ENCODE measurements around the gene PFAS.
"Not testable (repeated sequence)": the region's sequence is repeated elsewhere in the genome, so short reads cannot be mapped to it uniquely, and the experiment has no call there.

PFAS gene, protein sequence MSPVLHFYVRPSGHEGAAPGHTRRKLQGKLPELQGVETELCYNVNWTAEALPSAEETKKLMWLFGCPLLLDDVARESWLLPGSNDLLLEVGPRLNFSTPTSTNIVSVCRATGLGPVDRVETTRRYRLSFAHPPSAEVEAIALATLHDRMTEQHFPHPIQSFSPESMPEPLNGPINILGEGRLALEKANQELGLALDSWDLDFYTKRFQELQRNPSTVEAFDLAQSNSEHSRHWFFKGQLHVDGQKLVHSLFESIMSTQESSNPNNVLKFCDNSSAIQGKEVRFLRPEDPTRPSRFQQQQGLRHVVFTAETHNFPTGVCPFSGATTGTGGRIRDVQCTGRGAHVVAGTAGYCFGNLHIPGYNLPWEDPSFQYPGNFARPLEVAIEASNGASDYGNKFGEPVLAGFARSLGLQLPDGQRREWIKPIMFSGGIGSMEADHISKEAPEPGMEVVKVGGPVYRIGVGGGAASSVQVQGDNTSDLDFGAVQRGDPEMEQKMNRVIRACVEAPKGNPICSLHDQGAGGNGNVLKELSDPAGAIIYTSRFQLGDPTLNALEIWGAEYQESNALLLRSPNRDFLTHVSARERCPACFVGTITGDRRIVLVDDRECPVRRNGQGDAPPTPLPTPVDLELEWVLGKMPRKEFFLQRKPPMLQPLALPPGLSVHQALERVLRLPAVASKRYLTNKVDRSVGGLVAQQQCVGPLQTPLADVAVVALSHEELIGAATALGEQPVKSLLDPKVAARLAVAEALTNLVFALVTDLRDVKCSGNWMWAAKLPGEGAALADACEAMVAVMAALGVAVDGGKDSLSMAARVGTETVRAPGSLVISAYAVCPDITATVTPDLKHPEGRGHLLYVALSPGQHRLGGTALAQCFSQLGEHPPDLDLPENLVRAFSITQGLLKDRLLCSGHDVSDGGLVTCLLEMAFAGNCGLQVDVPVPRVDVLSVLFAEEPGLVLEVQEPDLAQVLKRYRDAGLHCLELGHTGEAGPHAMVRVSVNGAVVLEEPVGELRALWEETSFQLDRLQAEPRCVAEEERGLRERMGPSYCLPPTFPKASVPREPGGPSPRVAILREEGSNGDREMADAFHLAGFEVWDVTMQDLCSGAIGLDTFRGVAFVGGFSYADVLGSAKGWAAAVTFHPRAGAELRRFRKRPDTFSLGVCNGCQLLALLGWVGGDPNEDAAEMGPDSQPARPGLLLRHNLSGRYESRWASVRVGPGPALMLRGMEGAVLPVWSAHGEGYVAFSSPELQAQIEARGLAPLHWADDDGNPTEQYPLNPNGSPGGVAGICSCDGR (N-terminal part only)

DNA sequence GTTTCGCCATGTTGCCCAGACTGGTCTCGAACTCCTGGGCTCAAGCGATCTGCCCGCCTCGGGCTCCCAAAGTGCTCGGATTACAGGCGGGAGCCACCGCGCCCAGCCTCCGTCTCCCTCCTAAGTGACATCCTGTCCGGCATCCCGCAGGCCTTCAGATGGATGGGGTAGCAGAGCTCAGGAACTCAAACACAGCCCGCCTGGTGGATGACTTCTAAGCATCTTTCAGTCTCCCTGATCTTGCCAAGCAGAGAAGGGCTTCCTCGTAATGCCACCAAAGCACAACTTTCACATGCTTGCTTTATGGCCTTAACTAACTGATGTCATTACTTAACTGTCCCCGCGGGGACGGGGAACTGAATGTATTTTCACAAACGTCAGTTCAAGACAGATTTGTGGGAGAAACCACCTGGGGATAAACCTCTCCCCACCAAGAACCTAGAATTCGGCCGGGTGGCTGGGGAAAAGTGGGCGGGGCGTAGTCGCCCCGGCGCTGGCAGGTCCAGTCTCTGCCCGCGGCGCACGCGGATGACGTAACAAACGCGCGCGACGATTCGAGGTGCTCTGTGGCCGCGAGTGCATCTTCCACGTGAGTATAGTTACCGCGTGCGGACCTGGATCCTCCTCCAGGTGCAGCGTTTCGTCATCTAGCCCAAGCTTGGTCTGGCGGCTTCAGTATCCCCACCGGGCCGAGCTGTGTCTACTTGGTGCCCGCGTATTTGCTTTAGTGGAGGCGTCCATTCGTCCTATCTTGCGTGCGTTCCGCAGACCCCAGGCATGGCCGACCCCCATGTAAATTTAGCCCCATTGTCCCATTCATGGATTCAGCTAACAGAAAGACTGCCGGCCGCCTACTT lies at the start of gene PFAS:
Gene PFAS (plus strand): TSS at position 539 of the 857 bp plus-strand sequence. CDS start 4,649 bp downstream, outside the sequence.
- DNase-seq = peak; percentile 47 to 53

DNA sequence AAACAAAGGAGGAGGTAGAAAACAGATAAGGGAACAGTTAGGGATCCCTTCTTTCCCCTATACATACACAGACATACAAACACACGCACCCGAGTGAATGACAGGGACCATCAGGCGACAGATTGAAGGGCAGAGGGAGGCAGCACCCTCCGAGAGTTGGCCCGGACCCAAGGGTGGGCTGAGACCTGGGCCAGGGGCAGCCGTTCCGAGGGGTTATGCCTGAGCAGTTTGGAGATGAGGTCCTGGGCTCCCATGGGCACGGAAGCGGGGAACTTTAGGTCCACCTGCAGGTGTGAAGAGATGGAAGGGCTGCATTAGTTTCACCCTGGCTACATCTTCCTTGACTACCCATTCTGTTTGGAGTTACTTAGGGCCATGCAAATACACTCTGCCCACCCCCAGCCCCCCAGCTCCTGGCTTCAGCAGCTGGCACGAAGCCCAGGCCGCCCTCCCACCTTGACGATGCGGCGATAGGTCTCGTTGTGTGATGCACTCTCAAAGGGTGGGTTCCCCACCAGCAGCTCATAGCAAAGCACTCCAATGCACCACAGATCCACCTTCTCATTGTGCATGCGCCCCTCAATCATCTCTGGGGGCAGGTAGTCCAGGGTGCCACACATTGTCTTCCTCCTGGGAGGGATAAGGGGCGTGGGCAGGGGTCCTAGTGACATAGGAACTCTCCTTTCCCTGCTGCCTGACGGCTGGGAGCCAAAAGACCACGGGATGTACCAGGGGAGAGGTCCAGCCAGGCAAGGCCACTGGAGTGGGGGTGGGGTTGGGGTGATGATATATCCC lies 44.1 kb upstream of the PFAS start:
- DNase-seq = no peak

GRCh38 chr17:8206536-8206935 lies 42.6 kb upstream of the PFAS start:
- no peak for DNase-seq

GRCh38 chr17:8209907-8210760 lies 39.0 kb upstream of the PFAS start, which contains the start of gene AURKB:
Gene AURKB, minus strand, starts transcription at chr17:8210575. Its CDS starts 351 bp downstream, at chr17:8210224.
- DNase-seq = peak; percentile 58 to 63

DNA sequence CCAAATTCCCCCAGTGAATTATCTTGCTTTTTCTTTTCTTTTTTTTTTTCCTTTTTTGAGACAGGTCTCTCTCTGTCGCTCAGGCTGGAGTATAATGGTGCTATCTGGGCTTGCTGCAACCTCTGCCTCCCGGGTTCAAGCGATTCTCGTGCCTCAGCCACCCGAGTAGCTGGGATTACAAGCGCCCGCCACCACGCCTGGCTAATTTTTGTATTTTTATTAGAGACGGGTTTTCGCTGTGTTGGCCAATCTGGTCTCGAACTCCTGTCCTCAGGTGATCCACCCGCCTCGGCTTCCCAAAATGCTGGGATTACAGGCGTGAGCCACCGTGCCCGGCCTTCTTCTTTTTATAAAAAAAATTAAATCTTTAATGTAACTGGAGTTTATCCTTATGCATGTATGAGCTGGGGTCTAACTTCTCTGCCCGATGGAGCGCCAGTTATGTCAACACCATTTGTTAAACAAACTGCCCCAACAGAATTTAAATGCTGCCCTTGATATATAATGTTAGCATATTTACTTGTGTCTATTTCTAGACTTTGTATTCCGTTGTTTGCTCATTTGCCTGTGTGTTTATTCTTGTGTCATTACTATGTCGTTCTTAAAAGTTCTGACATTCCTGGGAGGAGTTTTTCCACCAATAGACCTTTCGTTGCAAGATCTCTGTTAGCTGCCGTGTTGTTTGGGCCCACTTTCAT lies 38.2 kb upstream of the PFAS start:
- DNase-seq = no peak

GRCh38 chr17:8212312-8213180 lies 36.5 kb upstream of the PFAS start:
- peak in 1 of 2 experiments; percentile 9 for DNase-seq

DNA sequence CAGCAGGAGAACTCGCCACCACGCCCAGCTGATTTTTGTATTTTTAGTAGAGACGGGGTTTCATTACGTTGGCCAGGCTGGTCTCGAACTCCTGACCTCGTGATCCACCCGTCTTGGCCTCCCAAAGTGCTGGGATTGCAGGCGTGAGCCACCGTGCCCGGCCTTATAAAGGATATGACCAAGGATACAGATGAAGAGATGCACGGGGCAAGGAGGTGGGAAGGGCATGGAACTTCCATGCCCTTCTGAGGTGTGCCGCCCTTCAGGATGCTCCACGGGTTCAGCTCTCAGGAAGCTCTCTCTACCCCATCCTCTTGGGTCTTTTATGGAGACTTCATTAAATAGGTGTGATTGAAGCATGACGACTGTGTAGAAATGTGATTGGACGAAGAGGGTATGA lies 35.1 kb upstream of the PFAS start:
- not testable (repeated sequence) for DNase-seq

- peak; percentile 27 to 43 for DNase-seq
Measured at GRCh38 chr17:8220783-8221662, 28.1 kb upstream of the PFAS start.

- DNase-seq = peak; percentile 41 to 43
Measured at GRCh38 chr17:8221663-8222379, 27.3 kb upstream of the PFAS start.

DNA sequence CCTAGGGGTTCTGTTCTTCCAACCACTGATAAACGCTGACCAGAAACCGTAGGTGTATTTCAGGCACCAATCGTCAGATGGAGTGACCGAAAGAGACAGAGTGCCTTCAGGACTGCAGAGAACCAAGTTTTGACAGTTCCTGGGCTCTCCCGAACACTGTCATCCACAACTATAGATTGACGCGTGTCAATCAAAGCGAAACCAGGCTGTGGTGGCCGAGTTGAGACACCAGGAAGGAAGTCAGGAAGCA lies 26.8 kb upstream of the PFAS start:
- DNase-seq = peak in 1 of 2 experiments; percentile 38

- DNase-seq = peak; percentile 52 to 61
Measured at GRCh38 chr17:8222630-8223355, 26.3 kb upstream of the PFAS start.

DNA sequence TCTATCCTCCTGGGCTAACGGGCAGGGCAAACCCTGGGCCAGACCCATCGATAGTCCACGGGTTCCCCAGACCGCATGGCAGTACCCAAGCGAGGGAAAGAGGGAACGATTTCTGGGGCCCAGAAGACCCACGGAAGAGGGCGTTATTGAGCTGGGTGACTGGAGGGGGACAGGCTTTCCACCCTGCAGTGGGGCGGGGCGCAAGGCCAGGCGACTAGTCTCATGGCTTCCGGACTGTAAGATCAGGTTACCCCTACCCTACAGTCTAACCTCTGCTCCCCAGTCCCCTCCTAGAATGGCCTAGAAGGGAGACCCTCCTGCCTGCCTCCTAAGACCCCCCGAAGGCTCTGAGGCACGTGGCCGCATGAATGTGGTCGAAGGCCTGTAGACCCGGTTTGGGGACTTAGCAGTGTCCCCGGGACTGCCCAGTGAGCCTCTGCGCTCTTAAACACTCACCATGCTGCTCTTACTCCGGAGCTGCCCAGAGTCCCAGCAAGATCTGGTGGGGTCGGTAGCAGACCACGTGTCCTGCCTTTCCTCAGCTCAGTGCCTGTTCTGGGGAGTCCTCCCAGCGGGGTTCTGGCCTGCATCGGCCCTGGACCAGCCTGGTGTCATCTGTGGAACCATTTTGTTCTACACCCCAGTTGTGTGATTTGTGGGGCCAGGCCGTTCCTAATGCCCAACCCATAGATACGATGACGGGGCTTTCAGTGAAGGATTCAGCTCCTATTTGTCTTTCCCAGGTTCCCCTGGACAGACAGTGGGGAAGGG lies 25.5 kb upstream of the PFAS start:
- peak; percentile 29 to 38 for DNase-seq

DNA sequence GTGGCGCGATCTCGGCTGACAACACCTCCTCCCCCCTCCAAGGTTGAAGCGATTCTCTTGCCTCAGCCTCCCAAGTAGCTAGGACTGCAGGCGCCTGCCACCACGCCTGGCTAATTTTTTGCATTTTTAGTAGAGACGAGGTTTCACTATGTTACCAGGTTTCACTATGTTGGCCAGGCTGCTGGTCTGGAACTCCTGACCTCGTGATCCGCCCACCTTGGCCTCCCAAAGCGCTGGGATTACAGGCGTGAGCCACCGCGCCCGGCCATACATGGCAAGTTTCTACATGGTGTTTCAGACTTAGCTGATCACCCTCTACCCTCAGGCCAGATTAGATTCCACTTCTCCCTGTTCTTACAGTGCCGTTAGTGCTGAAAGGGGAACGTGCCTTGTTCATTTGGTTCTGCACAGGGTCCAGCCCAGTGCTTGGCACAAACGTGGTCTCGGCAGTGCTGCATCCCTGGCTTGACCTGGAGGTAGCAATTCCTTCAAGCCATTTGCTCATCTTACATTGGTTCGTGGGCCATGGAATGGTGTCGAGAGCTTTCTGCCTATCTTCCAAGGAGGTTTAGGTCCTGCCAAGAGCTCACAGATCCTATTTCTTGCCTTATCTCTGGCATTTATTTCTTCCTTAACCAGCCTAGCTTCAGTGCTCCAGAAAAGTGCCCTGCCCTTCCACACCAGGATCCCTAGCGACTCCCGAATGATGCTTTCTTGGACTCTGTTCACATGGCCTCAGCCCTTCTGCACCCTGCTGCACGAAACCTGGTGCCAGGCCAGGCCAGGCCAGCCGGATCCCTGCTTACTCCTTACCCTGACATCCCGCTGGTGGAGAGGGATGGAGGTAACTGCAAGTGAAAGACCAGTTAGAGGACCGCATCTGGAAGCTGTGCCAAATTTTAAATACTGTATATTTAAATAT lies 23.9 kb upstream of the PFAS start:
- no peak for DNase-seq
